ENCODE data around the gene MRTFB. TPM values are rescaled to one million over a fixed set of nuclear protein-coding genes. Genes with fewer than 3 reads are reported as not detected.

The MRTFB gene
- total RNA-seq, 3 donors from 2014 or later, result 8.6 to 11.0 (median 8.9) TPM

GRCh38 chr16:14125000-14125681 is 54.0 kb downstream of the MRTFB start:
- Mint-ChIP-seq H3K9me3 (peaks cover under 1% of the 10 kb centered on the region), H3K36me3 (ENCODE audit: insufficient read depth) (peaks cover 10% of the 10 kb centered on the region), H3K27me3 (ENCODE audit: low read depth) (no peaks in the 10 kb centered on the region), H3K4me3 (no peak overlapping the region), H3K4me1 (ENCODE audit: low read depth) (peaks cover 4% of the 10 kb centered on the region)
- no peak for DNase-seq
- ATAC-seq, result no peak

GRCh38 chr16:14125708-14126107 is 54.6 kb downstream of the MRTFB start:
- peaks cover 11% of the 10 kb centered on the region for H3K36me3 Mint-ChIP-seq (ENCODE audit: insufficient read depth)
- ATAC-seq, result no peak

GRCh38 chr16:14128097-14128496 is 57.0 kb downstream of the MRTFB start:
- Mint-ChIP-seq H3K4me1 (ENCODE audit: low read depth) (peaks cover 1% of the 10 kb centered on the region), H3K4me3 (no peak overlapping the region), H3K27me3 (ENCODE audit: low read depth) (no peaks in the 10 kb centered on the region), H3K9me3 (no peaks in the 10 kb centered on the region), H3K36me3 (ENCODE audit: insufficient read depth) (peaks cover 7% of the 10 kb centered on the region)
- ATAC-seq, result no peak
- no peak for DNase-seq

More at GRCh38 chr16:14125708-14126107, 54.6 kb downstream of the MRTFB start:
- DNase-seq, result no peak
- no peak overlapping the region for H3K4me3 Mint-ChIP-seq
- H3K4me1 Mint-ChIP-seq (ENCODE audit: low read depth), result peaks cover 1% of the 10 kb centered on the region
- H3K9me3 Mint-ChIP-seq, result no peaks in the 10 kb centered on the region
- H3K27me3 Mint-ChIP-seq (ENCODE audit: low read depth), result no peaks in the 10 kb centered on the region

GRCh38 chr16:14129502-14129901 is 58.4 kb downstream of the MRTFB start:
- no peak for ATAC-seq
- peaks cover 7% of the 10 kb centered on the region for H3K36me3 Mint-ChIP-seq (ENCODE audit: insufficient read depth)
- DNase-seq, result no peak
- no peaks in the 10 kb centered on the region for H3K9me3 Mint-ChIP-seq
- no peaks in the 10 kb centered on the region for H3K27me3 Mint-ChIP-seq (ENCODE audit: low read depth)
- H3K4me3 Mint-ChIP-seq, result no peak overlapping the region
- H3K4me1 Mint-ChIP-seq (ENCODE audit: low read depth), result peaks cover 1% of the 10 kb centered on the region

GRCh38 chr16:14131774-14132695 is 60.9 kb downstream of the MRTFB start:
- no peak overlapping the region for H3K4me3 Mint-ChIP-seq
- no peak for DNase-seq
- H3K27me3 Mint-ChIP-seq (ENCODE audit: low read depth), result no peaks in the 10 kb centered on the region
- no peaks in the 10 kb centered on the region for H3K4me1 Mint-ChIP-seq (ENCODE audit: low read depth)
- H3K36me3 Mint-ChIP-seq (ENCODE audit: insufficient read depth), result peaks cover 16% of the 10 kb centered on the region
- no peak for ATAC-seq
- no peaks in the 10 kb centered on the region for H3K9me3 Mint-ChIP-seq

GRCh38 chr16:14132696-14133048 is 61.6 kb downstream of the MRTFB start:
- Mint-ChIP-seq H3K4me1 (ENCODE audit: low read depth) (no peaks in the 10 kb centered on the region), H3K27me3 (ENCODE audit: low read depth) (no peaks in the 10 kb centered on the region), H3K36me3 (ENCODE audit: insufficient read depth) (peaks cover 18% of the 10 kb centered on the region), H3K4me3 (no peak overlapping the region), H3K9me3 (no peaks in the 10 kb centered on the region)
- DNase-seq, result no peak
- ATAC-seq, result no peak

GRCh38 chr16:14133907-14134306 is 62.8 kb downstream of the MRTFB start:
- no peaks in the 10 kb centered on the region for H3K9me3 Mint-ChIP-seq
- no peaks in the 10 kb centered on the region for H3K4me1 Mint-ChIP-seq (ENCODE audit: low read depth)
- DNase-seq (no peak), ATAC-seq (no peak)
- no peak overlapping the region for H3K4me3 Mint-ChIP-seq
- H3K36me3 Mint-ChIP-seq (ENCODE audit: insufficient read depth), result peaks cover 20% of the 10 kb centered on the region
- no peaks in the 10 kb centered on the region for H3K27me3 Mint-ChIP-seq (ENCODE audit: low read depth)

- DNase-seq, result no peak
- Mint-ChIP-seq H3K4me1 (ENCODE audit: low read depth) (no peaks in the 10 kb centered on the region), H3K36me3 (ENCODE audit: insufficient read depth) (peaks cover 23% of the 10 kb centered on the region), H3K9me3 (no peaks in the 10 kb centered on the region), H3K4me3 (no peak overlapping the region), H3K27me3 (ENCODE audit: low read depth) (no peaks in the 10 kb centered on the region)
- no peak for ATAC-seq
Measured at GRCh38 chr16:14135704-14136103, 64.6 kb downstream of the MRTFB start.

- no peak overlapping the region for H3K4me3 Mint-ChIP-seq
- no peak for ATAC-seq
- H3K9me3 Mint-ChIP-seq, result no peaks in the 10 kb centered on the region
- H3K4me1 Mint-ChIP-seq (ENCODE audit: low read depth), result no peaks in the 10 kb centered on the region
- H3K27me3 Mint-ChIP-seq (ENCODE audit: low read depth), result no peaks in the 10 kb centered on the region
- H3K36me3 Mint-ChIP-seq (ENCODE audit: insufficient read depth), result peaks cover 27% of the 10 kb centered on the region
- DNase-seq, result no peak
Measured at GRCh38 chr16:14139872-14140271, 68.8 kb downstream of the MRTFB start.

GRCh38 chr16:14140923-14141322 is 69.8 kb downstream of the MRTFB start:
- Mint-ChIP-seq H3K4me3 (no peak overlapping the region), H3K36me3 (ENCODE audit: insufficient read depth) (peaks cover 25% of the 10 kb centered on the region), H3K9me3 (no peaks in the 10 kb centered on the region), H3K4me1 (ENCODE audit: low read depth) (no peaks in the 10 kb centered on the region), H3K27me3 (ENCODE audit: low read depth) (no peaks in the 10 kb centered on the region)
- DNase-seq (no peak), ATAC-seq (no peak)

GRCh38 chr16:14146445-14146844 is 75.3 kb downstream of the MRTFB start:
- Mint-ChIP-seq H3K27me3 (ENCODE audit: low read depth) (no peaks in the 10 kb centered on the region), H3K9me3 (no peaks in the 10 kb centered on the region), H3K36me3 (ENCODE audit: insufficient read depth) (peaks cover 22% of the 10 kb centered on the region), H3K4me3 (no peak overlapping the region), H3K4me1 (ENCODE audit: low read depth) (no peaks in the 10 kb centered on the region)
- DNase-seq, result no peak
- no peak for ATAC-seq

GRCh38 chr16:14148016-14148415 is 76.9 kb downstream of the MRTFB start:
- no peaks in the 10 kb centered on the region for H3K4me1 Mint-ChIP-seq (ENCODE audit: low read depth)
- H3K4me3 Mint-ChIP-seq, result no peak overlapping the region
- H3K9me3 Mint-ChIP-seq, result no peaks in the 10 kb centered on the region
- ATAC-seq (no peak), DNase-seq (no peak)
- H3K27me3 Mint-ChIP-seq (ENCODE audit: low read depth), result no peaks in the 10 kb centered on the region
- peaks cover 20% of the 10 kb centered on the region for H3K36me3 Mint-ChIP-seq (ENCODE audit: insufficient read depth)

- ATAC-seq (no peak), DNase-seq (no peak)
- Mint-ChIP-seq H3K9me3 (no peaks in the 10 kb centered on the region), H3K4me1 (ENCODE audit: low read depth) (no peaks in the 10 kb centered on the region), H3K27me3 (ENCODE audit: low read depth) (no peaks in the 10 kb centered on the region), H3K4me3 (no peak overlapping the region), H3K36me3 (ENCODE audit: insufficient read depth) (peaks cover 18% of the 10 kb centered on the region)
Measured at GRCh38 chr16:14148569-14148968, 77.5 kb downstream of the MRTFB start.

- no peak overlapping the region for H3K4me3 Mint-ChIP-seq
- no peaks in the 10 kb centered on the region for H3K9me3 Mint-ChIP-seq
- ATAC-seq, result no peak
- no peaks in the 10 kb centered on the region for H3K4me1 Mint-ChIP-seq (ENCODE audit: low read depth)
- H3K36me3 Mint-ChIP-seq (ENCODE audit: insufficient read depth), result peaks cover 15% of the 10 kb centered on the region
- no peaks in the 10 kb centered on the region for H3K27me3 Mint-ChIP-seq (ENCODE audit: low read depth)
- no peak for DNase-seq
Measured at GRCh38 chr16:14150796-14151195, 79.7 kb downstream of the MRTFB start.

Measured in activated T-cell treated with anti-CD3 and anti-CD28 coated beads, Interleukin-2, amount 50 U/mL, for 4 hours (primary cell).